ENCODE measurements around the gene CCM2L.

CCM2L gene

GRCh38 chr20:32057656-32058184, 47.5 kb downstream of the CCM2L start:
- no peak overlapping the region for H3K4me3 ChIP-seq
- TF ChIP-seq CTCF (IDR thresholded peaks at IDR 0.05), result no peak
- no peak overlapping the region for H3K27ac ChIP-seq
- DNase-seq (ENCODE audit: low spot score), result no peak

- DNase-seq (ENCODE audit: low spot score), result no peak
- Histone ChIP-seq H3K27ac (no peak overlapping the region), H3K4me3 (no peak overlapping the region)
- TF ChIP-seq CTCF (IDR thresholded peaks at IDR 0.05), result no peak
These were observed 49.0 kb downstream of the CCM2L start for GRCh38 chr20:32059189-32059588.

GRCh38 chr20:32062776-32063170, 52.5 kb downstream of the CCM2L start:
- DNase-seq (ENCODE audit: low spot score), result no peak
- Histone ChIP-seq H3K4me3 (no peak overlapping the region), H3K27ac (peak overlapping the region in 1 of 2 donors; percentile 47)
- TF ChIP-seq CTCF (IDR thresholded peaks at IDR 0.05), result no peak

DNA sequence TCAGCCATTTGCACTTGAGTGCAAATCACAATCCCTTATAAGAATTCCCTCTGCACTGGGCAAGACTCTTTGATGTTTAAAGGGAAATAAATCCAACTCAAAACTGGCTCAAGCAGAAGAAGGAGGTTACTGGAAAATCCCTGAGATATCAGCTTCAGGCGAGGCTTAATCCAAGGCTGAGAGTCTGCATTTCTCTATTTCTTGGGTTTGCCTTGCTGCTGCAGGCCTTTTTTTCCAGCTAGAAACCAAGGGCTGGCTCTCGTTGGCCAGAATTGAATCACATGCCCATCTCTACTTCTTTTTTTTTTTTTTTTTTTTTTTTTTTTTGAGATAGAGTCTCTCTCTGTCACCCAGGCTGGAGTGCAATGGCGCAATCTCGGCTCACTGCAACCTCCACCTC, 53.5 kb downstream of the CCM2L start:
- no peak for DNase-seq (ENCODE audit: low spot score)
- peak overlapping the region in 1 of 2 donors; percentile 47 for H3K27ac ChIP-seq
- TF ChIP-seq CTCF (IDR thresholded peaks at IDR 0.05), result no peak
- H3K4me3 ChIP-seq, result no peak overlapping the region

GRCh38 chr20:32064667-32065066, 54.4 kb downstream of the CCM2L start:
- DNase-seq (ENCODE audit: low spot score), result no peak
- no peak for TF ChIP-seq CTCF (IDR thresholded peaks at IDR 0.05)
- H3K4me3 ChIP-seq, result no peak overlapping the region
- no peak overlapping the region for H3K27ac ChIP-seq

GRCh38 chr20:32067234-32067821, 57.1 kb downstream of the CCM2L start:
- no peak overlapping the region for H3K27ac ChIP-seq
- no peak for TF ChIP-seq CTCF (IDR thresholded peaks at IDR 0.05)
- no peak overlapping the region for H3K4me3 ChIP-seq
- DNase-seq (ENCODE audit: low spot score), result no peak

- no peak overlapping the region for H3K27ac ChIP-seq
These were observed 57.9 kb downstream of the CCM2L start for GRCh38 chr20:32068174-32068573.

More at GRCh38 chr20:32068174-32068573, 57.9 kb downstream of the CCM2L start:
- DNase-seq (ENCODE audit: low spot score), result no peak
- no peak for TF ChIP-seq CTCF (IDR thresholded peaks at IDR 0.05)
- H3K4me3 ChIP-seq, result no peak overlapping the region

All from coronary artery (tissue), 2 donors.